Breast epithelium (tissue), 3 donors: ENCODE data around the gene PLXNA2.

Source experiments
- CTCF ChIP-seq, 3 donors: fragments of 450-650 bp; IDR thresholded peaks; one replicate each; pipeline ENCODE4 v1.5.1; 2016 to 2017; ENCODE audit warnings: antibody characterized with exemption in 3 of 3, mild to moderate bottlenecking in 3 of 3, moderate library complexity in 3 of 3
- POLR2A ChIP-seq: fragments of 450-650 bp; IDR thresholded peaks from one replicate; pipeline ENCODE4 v1.6.1; 2016; ENCODE audit warnings: antibody characterized with exemption, mild to moderate bottlenecking, moderate library complexity
- POLR2AphosphoS5 ChIP-seq, 3 donors: sonication (generic); formaldehyde crosslinking; IDR thresholded peaks; one replicate each; pipeline ENCODE4 v1.6.1; 2017; ENCODE audit warnings: antibody characterized with exemption in 3 of 3

DNA sequence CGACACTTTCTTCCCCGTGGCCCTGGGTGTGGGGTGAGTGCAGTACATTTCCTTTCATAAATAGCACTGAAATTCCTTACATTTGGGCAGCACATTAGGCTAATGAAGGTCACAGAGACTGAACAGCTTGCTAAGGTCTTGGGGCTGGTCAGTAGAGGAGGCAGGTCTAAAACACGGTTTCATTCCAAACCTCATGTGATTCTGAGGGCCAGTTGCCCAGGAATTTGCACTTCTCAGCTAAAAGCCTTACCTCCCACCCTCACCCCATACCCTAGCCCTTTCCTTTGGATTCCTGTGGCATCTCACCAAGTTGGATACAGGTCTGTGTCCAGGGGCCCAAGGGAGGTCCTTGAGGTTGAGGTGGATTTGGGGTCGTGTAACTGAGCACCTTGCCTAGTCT, 185.4 kb downstream of the PLXNA2 start:
- TF ChIP-seq CTCF (IDR thresholded peaks at IDR 0.05) (no peak), POLR2AphosphoS5 (IDR thresholded peaks at IDR 0.05) (no peak), POLR2A (no peak)
